GM21381 (cell line): ENCODE data around the gene SYNGR1.
"Not testable (repeated sequence)": the region's sequence is repeated elsewhere in the genome, so short reads cannot be mapped to it uniquely, and the experiment has no call there.

Experiments used
- ATAC-seq: cut with Tn5 transposase; IDR thresholded peaks from one replicate; pipeline ENCODE4 v1.9.1; 2021; ENCODE audit warnings: mild to moderate bottlenecking, moderate library complexity; ENCODE audit not compliant: unreplicated experiment

The SYNGR1 gene

GRCh38 chr22:39316440-39317083 is 33.2 kb upstream of the SYNGR1 start:
- ATAC-seq = no peak

- ATAC-seq = no peak
These were observed 32.6 kb upstream of the SYNGR1 start for GRCh38 chr22:39317084-39317774.

- ATAC-seq = no peak
These were observed 31.9 kb upstream of the SYNGR1 start for GRCh38 chr22:39317775-39318506.

- ATAC-seq = no peak
These were observed 31.1 kb upstream of the SYNGR1 start for GRCh38 chr22:39318507-39319283.

GRCh38 chr22:39319284-39320022 is 30.3 kb upstream of the SYNGR1 start, which contains the start of gene RPL3:
TSS of gene RPL3 (minus strand) at chr22:39319623. CDS start at chr22:39319597, 26 bp downstream.
- peak; percentile 80 for ATAC-seq

- not testable (repeated sequence) for ATAC-seq
These were observed 29.2 kb upstream of the SYNGR1 start for GRCh38 chr22:39320616-39321029.

GRCh38 chr22:39325392-39325932 is 24.3 kb upstream of the SYNGR1 start:
- ATAC-seq = no peak

GRCh38 chr22:39327995-39328754 is 21.6 kb upstream of the SYNGR1 start:
- no peak for ATAC-seq

- ATAC-seq = not testable (repeated sequence)
These were observed 19.2 kb upstream of the SYNGR1 start for GRCh38 chr22:39330553-39330952.

- ATAC-seq = no peak
These were observed 17.2 kb upstream of the SYNGR1 start for GRCh38 chr22:39332441-39333064.

DNA sequence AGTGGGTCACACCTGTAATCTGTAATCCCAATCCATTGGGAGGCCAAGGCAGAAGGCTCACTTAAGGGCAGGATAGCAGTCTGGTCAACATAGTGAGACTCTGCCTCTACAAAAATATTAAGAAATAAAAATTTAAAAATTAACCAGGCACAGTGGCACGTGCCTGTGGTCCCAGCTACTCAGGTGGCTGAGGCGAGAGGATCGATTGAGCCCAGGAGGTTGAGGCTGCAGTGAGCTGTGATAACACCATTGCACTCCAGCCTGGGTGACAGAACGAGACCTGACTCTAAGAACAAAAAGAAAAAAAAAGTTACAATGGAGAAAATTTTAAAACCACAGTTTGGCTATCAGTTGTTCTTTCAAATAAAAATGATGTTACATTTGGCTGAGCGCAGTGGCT is 13.4 kb upstream of the SYNGR1 start:
- no peak for ATAC-seq

- not testable (repeated sequence) for ATAC-seq
These were observed 10.0 kb upstream of the SYNGR1 start for GRCh38 chr22:39339775-39340174.

- ATAC-seq = no peak
These were observed 8.6 kb upstream of the SYNGR1 start for GRCh38 chr22:39341179-39341578.

DNA sequence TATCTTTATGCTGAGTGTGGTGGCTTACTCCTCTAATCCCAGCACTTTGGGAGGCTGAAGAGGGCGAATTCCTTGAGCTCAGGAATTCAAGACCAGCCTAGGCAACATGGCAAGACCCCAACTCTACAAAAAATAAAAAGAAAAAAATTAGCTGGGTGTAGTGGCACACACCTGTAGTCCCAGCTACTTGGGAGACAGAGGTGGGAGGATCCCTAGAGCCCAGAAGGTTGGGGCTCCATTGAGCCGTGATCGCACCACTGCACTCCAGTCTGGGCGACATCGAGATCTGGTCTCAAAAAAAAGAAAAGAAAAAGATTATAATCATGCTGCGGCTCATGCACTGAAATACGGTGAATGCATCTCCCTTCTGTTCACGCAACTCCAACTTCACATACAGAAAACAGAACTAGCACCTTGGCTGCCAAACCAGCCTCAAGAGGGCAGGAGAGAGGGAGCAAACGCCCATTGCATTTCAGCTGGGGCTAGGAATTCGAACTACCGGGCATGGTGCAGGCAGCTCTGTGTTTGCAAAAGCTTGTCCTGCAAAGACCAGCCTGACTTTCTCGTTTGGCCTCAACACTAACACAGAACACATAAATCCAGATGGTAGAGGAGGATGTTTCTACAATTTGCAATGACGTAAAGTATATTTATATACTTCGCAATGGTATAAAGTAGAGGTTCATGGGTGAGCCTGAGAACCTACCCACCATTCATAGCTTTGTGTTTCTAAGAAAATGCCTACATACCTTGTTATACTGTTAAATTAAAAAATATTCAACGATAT is 6.3 kb upstream of the SYNGR1 start:
- ATAC-seq = no peak

GRCh38 chr22:39344046-39344390 is 5.8 kb upstream of the SYNGR1 start:
- no peak for ATAC-seq

DNA sequence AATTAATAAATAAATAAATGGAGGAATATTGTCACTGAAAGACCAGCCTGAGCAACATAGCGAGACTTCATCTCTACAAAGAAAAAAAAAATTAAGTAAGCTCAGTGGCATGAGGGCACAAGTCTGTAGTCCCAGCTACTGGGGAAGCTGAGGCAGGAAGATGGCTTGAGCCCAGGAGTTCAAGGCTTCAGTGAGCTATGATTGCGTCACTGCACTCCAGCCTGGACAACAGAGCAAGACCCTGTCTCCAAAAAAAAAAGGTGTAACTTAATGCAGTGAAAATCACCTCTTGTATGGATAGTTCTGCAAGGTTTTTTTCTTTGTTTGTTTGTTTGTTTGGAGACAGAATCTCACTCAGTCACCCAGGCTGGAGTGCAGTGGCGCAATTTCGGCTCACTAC is 4.6 kb upstream of the SYNGR1 start:
- ATAC-seq = no peak

DNA sequence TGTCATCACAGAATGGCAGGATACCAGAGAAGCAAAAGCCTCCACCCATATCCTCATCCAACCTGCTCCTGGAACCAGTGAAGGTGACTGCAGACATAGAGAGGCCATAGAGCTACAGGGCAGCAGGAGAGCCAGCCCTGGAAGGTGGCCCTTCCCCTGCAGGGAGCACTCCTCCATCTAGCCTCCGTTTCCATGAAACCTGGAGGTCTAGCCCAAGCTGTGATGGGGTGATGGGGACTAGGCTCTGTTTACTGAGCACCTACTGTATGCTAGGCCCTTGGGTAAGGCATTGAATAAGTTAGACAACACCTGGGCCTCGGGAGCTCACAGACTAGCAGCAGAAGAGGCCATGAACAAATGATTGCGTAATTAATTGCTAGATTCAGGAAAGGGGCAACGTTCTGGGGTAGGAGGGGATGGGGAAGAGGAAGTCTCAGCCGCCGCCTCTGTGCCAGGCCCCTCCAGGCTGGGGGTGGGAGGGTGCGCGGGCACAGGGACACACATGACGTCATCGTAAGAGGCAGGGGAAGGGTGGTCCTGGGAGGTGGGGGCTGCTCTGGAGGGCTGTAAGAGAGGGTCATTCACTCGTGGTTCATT is 784 bp upstream of the SYNGR1 start:
- no peak for ATAC-seq

DNA sequence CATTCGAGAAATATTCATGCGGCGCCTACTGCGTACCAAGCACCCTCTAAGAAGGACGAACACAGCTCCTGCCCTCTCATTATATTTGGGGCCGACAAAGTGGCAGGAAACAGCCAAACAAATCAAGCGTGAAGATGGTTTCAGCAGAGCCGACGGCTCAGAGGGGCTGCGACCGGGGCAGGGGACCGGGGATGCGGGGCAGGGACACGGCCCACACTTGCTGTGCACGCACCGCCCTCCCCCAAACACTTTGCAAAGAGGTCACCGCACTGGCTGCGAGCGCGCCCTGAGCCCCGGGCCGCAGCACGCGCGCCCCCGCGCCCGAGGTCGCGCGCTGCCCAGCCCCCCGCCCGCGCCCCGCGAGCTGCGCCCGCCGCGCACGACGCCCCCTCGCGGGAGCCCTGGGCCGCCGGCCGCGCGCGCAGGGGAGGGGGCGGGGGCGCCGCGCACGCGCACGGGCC is 255 bp upstream of the SYNGR1 start:
- ATAC-seq = no peak
